NCI-H2107 treated with DMSO at 0.1 percent for 48 hours (cell line): ENCODE measurements around the gene VWA5B1.
"Not testable (repeated sequence)": the region's sequence is repeated elsewhere in the genome, so short reads cannot be mapped to it uniquely, and the experiment has no call there.

Source experiments
- DNase-seq: peaks from one replicate; lab custom pipeline; 2025; ENCODE audit not compliant: unreplicated experiment; lab: John Stamatoyannopoulos, UW

Gene VWA5B1

DNA sequence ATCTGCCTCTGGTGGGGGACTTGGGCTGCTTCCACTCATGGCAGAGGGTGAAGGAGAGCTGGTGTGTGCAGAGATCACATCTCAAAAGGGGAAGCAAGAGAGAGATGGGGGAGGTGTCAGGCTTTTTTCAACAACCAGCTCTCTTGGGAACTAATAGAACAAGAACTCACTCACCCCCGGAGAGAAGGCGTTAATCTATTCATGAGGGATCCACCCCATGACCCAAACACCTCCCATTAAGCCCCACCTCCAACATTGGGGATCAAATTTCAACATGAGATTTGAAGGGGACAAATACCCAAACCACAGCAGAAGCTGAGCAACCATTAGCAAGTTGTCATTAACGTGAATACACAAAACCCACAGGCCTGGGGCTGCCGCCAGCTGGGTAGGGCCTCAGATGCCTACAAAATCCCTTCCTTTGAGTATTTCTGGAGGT, 12.0 kb upstream of the VWA5B1 start:
- DNase-seq, result peak; percentile 22

DNA sequence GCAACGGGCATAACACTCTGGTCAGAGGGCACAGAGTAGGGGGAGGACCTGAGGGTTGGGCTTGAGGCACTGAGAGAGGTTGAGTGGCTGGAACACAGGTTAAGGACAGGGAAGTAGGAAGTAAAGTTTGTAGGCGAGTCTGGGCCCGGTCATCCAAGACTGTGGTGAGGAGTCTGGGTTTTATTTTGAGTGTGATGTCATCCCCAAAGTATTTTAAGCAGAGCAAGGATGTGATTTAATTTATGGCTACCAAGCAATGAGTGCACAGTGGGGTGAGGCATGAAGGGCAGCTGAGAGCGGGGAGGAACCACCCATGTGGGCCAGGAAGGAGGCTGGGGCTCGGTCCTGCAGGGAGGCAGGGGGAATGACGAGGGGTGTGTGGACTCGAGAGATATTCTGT, 11.2 kb upstream of the VWA5B1 start:
- no peak for DNase-seq

DNA sequence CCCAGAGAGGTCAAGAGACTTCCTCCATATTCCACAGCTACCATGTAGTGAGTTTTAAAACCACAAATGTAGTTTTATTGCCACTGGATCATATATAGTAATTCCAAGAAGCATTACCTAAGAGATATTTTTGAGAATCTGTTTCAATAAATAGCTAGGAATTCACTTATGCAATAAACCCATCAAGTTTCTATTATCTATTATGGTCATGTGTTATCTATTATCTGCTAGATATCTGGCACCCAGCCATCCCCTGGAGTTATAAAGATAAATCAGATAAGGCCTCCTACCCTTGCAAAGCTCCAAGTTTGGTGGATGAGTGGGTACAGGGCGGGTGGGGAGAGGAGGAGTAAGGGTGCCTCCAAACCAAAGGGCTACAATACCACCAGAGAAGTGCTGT, 10.3 kb upstream of the VWA5B1 start:
- no peak for DNase-seq

DNA sequence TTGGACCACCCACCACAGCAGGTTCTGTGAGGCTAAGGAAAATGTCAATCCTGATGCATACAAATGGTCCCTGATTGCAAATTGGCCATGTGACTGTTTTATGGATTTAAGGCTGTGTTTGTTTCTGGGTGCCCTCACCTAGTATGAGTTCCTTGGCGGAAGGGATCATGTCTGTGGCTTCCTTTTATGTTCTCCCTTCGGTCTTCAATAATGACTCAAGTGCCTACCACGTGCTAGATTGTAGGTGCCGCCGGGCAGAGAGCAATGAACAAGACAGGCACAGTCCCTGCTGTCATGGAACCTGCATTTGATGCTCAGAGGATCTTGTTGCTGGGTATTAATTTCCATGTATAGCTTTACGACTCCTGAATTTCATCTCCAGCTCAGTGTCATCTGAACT, 9.8 kb upstream of the VWA5B1 start:
- no peak for DNase-seq

DNA sequence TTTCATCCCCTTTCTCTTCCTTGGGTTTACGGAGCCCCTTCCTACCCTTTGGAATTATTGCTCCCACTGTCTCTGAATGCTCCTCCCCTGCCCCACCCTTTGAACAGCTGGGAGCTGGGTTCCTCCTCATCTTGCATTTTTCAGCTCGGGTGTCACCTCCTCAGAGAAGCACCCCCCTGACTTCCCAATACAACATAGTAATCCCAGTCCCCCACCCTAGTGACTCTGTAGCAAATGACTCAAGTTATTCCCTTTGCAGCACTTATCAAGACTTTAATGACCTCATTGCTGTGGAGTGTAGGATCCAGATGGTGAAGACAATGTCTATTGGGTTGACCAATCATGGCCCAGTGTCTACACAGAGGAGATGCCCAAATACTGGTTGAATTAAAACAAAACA, 8.9 kb upstream of the VWA5B1 start:
- DNase-seq, result no peak

DNA sequence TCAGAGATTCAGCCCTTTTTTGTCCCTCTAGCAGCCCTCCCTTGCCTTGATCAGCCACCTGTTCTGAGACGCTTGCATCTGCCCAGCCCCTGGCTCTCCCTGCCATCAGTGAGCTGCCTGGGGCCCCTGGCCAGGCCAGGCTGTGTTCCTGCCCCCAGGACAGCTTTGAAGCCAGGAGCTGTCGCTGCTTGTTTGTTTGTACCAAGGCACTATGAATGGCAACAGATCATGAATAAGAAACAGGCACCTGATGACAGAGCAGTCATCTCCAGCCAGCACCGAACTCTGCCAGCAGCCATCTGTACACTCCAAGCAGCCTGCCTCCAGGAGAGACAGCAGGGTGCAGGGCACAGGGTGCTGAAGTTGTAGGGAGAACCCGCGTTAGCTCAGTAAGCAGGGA, 8.1 kb upstream of the VWA5B1 start:
- DNase-seq, result no peak

DNA sequence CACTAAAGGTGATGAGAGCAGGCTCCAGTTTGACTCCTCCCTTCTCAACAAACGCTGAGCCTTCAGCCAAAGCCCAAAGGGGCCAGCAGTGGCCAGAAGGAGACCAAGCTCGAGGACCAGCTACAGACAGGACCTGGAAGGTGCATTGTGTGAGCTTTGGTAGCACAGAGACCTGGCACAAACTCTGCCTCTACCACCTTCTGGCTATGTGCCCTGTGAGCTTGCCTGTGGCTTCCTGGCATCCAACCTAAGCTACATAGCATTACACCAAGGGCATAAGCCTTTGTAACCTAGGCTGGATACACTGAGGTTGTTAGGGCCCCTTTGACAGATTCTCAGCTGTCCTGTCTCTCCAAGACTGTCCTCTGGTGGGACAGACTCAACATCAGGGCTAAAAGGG, 6.6 kb upstream of the VWA5B1 start:
- DNase-seq, result no peak

DNA sequence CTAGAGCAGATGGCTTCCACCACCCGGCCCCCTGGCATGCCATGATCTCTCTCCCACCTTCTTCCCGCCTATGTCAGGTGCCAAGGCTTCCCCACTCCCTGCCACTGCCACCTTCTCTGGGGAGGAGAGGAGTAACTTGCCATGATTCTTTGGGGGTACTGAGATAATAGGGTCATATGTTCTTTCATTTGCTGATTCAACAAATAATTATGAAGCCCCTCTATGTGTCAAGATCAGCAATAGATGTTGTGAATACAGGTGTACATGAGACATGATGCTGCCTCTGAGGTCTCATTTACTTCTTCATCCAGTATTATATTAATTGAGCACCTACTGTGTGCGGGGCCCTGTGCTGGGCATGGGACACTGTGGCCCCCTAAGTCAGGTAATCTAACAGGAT, 6.0 kb upstream of the VWA5B1 start:
- no peak for DNase-seq

DNA sequence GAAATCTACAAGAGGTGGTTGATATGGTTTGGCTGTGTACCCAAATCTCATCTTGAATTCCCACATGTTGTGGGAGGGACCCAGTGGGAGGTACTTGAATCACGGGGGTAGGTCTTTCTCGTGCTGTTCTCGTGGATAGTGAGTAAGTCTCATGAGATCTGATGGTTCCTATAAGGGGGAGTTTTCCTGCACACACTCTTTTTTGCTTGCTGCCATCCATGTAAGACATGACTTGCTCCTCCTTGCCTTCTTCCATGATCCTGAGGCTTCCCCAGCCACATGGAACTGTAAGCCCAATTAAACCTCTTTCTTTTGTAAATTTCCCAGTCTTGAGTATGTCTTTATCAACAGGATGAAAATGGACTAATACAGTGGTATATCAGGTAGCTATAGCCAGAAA, 5.2 kb upstream of the VWA5B1 start:
- DNase-seq, result no peak

DNA sequence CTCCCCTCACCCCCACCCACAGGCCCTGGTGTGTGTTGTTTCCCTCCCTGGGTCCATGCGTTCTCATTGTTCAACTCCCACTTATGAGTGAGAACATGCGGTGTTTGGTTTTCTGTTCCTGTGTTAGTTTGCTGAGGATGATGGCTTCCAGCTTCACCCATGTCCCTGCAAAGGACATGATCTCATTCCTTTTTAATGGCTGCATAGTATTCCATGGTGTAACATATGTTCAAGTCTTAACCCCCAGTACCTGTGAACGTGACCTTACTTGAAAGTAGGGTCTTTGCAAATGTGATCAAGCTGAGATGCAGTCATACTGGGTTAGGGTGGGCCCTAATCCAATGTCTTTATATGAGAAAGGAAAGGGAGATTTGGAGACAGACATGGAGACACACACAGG, 3.0 kb upstream of the VWA5B1 start:
- not testable (repeated sequence) for DNase-seq

DNA sequence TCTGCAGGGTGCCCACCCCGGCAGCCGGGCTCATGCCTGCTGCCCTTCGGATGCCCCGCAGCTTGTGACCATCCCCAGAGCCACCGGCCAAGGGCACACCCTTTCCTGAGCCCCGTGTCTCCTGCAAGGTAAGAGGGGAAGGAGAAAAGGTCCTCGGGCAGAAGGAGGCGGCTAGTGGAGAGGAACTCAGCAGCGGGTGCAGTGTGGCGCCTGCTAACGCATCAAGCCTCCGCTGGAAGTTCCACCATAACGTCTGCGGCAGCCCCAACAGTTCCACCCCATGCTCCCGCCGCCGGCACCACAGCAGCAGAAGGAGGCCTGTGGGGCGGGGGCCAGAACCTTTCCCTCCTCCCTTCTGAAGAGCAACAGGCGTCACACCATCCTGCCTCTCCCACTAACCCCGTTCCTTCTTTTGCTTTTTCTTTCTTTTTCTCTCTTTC, 990 bp downstream of the VWA5B1 start:
- no peak for DNase-seq

DNA sequence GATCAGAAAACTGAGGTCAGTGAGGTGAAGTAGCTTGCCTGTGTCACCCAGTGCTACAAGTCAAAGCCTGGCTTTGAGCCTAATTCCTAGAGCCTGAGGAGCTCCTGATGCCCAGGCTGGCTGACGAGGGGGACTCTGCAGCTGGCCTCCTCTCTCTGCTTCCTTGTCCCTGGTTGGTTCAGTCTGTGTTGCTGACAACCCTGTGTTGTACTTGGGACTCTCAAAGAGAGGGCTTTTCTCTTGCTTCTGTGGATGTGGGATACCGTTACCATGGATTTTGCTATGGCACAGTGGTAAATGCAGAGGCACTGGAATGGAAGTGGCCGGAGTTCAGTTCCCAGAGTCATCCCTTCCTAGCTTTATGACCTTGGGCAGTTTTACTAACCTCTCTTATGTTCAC, 8.0 kb downstream of the VWA5B1 start:
- no peak for DNase-seq

DNA sequence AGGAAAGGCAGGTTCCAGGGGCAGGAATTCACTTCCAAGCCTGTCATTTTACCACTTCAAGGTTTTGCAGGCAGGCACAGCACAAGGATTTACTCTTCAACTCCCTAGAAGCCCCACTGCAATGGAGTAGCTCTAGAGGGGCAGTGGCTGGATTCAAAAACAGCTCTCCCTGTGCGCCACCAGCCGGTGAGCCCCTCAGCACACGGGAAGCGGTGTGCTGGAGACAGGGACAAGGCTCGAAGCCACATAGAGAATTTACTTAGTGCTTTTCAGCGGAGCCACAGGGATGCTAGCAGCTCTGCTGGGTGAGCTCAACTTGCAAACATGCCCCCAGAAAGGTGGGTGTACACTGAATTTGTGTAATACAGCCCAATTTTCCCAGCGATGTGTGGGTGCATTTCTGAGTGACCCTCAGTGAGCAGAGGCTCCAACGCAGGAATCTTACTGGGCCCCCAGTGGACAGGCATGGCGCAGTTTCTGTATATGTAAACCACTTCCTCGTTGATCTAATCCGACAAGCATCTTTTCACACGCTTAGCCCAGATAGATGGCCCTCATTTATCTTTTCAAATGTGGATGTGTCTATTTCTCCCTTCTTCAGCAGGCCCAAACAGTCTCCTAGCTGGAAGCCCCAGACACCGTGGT, 10.9 kb downstream of the VWA5B1 start:
- DNase-seq, result no peak

DNA sequence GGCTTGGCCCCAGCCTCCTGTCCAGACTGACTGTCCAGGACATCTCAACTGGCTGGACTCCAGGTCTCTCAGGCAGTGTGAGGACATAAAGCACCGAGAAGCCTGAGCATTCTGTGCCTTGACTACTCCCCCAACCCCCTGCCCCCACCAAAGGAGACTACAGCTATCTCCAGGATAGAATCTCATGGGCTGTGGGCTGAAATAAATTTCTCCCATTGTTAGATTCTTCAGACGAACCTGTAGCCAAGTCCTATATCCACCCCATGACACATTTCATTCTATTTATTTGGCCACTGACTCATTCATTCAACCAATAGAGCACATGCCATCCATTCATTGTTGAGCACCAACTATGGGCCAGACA, 11.4 kb downstream of the VWA5B1 start:
- DNase-seq, result no peak

DNA sequence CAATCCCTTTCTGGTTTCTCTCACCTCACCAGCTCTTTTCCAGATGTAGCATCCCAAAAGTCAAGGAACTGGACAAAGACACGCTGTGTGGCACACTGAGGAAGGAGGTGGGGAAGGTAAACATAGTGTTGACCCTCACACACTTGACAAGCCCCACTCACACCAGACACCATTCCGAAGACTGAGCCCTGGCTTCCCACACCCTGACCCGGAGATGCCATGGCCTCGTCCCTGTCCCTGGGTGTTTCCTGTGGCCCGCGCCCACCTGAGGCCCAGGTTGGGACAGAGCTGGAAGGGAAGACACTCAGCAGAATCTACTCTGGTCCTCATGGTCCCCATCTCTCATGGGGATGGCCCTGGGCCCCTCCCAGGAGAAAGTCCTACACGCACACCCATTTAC, 16.4 kb downstream of the VWA5B1 start:
- no peak for DNase-seq

DNA sequence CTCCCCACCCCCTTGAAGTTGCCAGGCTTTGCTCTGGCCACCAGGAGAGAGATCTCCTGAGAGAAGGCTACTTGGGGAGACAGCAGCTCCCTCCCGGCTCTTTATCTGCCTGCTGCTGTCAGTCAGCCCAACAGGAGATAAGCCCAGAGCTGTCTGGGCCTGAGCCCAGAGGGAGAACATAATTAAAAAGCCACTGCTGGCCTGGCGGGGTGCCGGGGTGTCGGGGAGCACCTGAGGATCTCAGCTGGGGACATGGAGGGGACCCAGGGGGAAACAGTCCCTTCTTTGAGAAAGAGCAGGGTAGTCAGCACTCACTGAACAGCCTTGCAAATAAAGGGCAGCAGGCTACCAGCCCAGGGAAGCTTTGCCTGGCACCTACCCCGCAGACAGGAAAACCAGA, 17.9 kb downstream of the VWA5B1 start:
- DNase-seq, result no peak

DNA sequence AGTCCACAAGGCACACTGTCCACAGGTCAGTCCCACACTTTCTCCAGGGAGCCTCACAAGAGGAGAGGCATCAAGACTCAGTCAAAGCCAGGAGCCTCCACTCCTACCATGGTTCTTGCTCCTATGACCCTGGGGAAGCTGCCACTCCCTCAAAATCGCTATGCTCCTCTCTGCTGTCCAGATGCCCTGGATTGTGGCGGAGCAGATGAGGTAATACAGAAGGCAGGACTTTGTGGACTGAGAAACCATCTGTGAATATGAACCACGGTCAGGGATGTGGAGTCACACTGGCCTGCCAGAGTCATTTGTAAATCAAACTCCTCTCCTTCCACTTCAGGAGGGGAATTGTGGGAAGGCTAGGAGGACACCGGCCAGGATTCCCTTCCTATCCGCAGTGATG, 20.6 kb downstream of the VWA5B1 start:
- no peak for DNase-seq

DNA sequence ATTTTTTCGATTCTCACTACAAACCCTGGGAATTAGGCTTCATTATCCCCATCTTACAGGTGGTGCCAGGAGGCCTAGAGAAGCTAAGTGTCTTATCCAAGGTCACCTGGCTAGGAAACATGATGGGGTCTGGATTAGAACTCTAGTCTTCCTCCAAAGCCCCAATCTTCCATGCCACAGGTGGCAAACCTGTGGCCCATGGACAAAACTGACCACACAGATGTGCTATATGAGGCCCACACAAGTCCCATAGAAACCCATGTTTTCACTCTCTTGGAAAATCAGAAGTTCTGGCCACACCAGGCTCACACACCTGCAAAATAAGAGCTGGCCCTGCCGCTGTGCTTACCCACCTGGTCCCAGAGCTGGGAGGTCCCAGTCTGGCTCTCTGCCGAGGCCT, 21.6 kb downstream of the VWA5B1 start:
- no peak for DNase-seq

DNA sequence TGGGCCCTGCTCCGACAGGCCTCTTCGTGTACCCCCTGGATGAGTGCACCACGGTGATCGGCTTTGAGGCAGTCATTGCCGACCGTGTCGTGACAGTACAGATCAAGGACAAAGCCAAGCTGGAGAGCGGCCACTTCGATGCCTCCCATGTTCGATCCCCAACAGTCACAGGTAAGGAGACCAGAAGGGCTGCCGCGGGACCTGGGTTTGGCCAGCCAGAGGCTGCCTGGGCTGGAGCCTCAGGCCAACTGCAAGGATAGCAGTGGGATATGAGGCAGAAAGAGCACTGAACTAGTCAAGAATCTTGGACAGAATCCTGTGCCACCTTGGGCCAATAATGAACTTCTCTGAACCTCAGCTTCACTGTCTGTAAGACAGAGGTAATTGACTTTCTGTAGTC, 22.1 kb downstream of the VWA5B1 start:
- no peak for DNase-seq

DNA sequence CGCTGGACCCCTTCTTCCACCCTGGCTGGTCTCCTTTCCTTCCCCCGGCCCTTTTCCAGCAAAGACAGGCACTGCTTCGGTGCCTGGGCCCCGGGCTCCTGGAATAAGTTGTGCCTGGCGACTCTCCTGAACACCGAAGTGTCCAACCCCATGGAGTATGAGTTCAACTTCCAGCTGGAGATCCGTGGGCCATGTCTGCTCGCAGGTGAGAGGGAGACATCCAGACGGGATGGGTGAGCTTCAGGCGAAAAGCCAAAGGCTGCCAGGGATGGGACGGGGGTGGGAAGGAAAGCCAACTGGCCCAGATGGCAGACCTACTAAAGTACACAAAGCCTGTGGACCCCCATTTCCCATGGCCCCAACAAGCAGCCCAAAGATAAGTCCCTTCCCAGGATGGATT, 26.8 kb downstream of the VWA5B1 start:
- DNase-seq, result no peak

DNA sequence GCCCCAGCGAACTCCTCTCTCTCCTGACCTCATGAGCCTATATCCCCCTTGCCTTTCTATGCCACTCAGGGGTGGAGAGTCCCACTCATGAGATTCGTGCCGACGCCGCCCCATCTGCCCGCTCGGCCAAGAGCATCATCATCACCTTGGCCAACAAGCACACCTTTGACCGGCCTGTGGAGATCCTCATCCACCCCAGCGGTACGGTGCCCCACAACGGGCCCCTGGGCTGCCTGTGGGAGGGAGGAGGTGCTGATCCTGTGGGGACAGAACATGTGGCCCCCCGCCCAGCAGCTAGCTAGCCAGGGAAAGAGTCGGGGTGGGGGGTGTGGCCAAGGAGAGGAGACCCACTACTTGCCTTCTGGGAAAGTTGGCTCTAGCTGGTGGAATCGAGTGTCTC, 27.8 kb downstream of the VWA5B1 start:
- DNase-seq, result no peak

DNA sequence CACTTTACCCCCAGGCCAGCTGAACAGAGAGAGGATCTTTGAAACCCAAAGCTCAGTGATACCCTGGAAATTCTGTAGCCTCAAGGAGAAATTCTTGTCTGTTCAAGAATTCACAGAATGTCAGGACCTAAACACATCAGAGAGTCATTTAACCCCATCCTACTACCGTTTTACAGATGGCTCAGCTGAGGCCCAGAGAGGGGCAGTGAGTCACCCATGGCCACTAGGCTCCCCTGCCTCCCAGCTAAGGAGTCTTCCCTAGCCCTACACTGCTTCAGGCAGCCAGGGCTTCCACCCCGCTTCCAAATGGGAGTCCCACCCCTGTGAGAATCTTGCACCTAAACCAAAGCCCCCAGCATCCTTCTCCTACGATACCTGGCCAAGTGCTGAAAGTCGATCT, 28.3 kb downstream of the VWA5B1 start:
- no peak for DNase-seq

DNA sequence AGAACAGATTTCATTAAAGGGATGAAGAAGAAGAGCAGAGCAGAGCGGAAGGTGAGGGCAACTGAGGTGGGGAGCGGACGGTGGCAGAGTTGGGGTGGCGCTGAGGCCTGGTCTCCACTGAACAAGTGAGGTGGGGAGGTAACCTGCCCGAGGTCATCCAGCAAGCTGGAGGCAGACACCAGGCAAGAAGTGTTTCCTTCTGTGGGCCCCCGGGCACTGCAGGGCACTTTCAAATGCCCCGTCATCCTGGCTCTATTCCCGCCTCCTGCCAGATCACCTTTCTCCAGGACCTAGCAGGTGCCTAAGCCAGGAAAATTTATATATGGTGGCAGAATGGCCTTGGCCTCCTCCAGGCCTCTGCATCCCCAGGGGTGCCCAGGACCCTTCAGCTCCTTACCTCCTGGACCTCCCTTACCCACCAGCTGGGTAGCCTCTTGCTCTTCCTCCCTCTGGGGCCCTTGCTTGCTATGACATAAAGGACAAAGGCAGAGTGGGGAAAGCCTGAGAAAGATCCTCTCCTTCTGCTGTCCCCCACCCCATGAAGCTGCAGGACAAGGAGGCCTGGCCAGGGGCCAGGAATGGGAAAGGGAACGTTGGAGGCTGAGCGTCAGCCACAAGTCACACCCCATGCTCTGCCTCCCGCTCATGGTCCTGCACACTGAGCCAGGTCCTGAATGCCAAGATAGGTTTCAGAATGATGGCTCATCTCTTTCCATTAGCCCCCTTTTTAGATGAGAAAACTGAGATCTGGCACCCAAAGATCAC, 29.0 kb downstream of the VWA5B1 start:
- DNase-seq, result no peak
